Measurements from ENCODE around the gene YPEL2.

DNA sequence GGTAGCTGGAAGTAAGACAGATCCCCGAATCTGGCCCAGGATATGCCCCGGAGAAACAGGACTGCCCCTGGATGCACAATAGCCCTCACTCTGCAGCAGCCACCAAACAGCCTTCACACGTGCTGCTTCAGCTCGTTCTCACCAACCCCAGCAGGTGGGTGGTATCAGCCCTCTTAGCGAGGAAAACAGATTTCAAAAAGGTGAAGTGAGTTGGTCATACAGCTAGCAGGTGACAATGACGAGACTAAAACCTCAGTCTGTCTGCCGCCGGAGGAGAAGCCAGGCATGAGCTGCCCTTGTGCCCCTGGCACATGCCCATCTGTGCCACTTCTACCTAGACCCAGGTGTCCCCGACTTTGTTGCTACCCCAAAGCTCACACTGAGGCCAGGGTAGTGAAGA is 92.4 kb downstream of the YPEL2 start:
- TF ChIP-seq, protein P1, sequence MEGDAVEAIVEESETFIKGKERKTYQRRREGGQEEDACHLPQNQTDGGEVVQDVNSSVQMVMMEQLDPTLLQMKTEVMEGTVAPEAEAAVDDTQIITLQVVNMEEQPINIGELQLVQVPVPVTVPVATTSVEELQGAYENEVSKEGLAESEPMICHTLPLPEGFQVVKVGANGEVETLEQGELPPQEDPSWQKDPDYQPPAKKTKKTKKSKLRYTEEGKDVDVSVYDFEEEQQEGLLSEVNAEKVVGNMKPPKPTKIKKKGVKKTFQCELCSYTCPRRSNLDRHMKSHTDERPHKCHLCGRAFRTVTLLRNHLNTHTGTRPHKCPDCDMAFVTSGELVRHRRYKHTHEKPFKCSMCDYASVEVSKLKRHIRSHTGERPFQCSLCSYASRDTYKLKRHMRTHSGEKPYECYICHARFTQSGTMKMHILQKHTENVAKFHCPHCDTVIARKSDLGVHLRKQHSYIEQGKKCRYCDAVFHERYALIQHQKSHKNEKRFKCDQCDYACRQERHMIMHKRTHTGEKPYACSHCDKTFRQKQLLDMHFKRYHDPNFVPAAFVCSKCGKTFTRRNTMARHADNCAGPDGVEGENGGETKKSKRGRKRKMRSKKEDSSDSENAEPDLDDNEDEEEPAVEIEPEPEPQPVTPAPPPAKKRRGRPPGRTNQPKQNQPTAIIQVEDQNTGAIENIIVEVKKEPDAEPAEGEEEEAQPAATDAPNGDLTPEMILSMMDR (IDR thresholded peaks at IDR 0.05), result no peak
- TF ChIP-seq POLR2A (IDR thresholded peaks at IDR 0.05) (no peak), EP300 (IDR thresholded peaks at IDR 0.05) (no peak)
